Fibroblast of the conjunctiva (primary cell): Measurements from ENCODE around the gene ASAP2.

Source experiments
- DNase-seq: peaks from one replicate; pipeline ENCODE4 v3.0.0-alpha.2; 2010; ENCODE audit warnings: low read depth

Gene ASAP2

GRCh38 chr2:9184361-9184760 lies 22.3 kb upstream of the ASAP2 start:
- no peak for DNase-seq

DNA sequence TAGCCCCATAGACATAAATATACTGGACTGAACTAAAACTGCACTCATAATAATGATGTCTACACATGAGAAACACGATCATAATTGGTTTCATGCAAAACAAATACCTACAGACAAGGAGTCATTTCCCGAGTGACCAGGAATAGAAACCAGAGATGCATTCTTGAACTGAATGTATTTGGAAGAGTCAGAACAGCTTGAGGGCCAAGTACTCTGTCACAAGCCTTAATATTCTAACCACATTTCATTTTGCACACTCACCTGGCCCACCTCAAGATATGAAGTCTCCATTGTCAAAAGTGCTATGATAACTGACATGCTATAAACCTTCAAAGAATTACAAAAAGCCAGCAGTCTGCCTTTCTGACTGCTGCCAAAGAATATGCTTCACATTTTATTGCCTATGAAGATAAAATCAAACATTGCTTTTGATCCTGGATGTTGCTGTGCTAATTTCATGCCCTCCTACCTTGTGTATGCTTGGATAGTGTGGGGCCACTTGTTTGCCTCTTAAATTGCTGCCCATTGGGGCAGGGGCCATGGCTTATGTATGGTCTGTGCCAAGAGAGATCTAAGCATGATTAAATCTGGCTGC lies 18.9 kb upstream of the ASAP2 start:
- no peak for DNase-seq

DNA sequence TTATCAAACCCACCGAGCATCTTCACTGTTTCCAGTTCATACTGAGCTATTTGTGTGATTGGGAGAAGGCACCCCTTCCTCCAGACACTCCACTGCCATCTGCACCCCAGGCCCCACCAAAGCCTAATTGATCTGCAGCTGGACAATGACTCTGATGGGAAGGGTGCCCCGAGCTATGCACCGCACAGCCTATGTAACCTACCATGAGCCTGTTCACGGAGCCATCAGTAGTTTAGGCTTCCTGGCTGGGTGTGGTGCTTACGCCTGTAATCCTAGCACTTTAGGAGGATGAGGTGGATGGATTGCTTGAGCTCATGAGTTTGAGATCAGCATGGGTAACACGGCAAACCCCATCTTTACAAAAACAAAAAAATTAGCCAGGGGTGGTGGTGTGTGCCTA lies 17.8 kb upstream of the ASAP2 start:
- DNase-seq, result no peak

- DNase-seq, result no peak
These were observed 16.7 kb upstream of the ASAP2 start for GRCh38 chr2:9189901-9190300.

- peak; percentile 96 for DNase-seq
These were observed 15.6 kb upstream of the ASAP2 start for GRCh38 chr2:9191041-9191481.

DNA sequence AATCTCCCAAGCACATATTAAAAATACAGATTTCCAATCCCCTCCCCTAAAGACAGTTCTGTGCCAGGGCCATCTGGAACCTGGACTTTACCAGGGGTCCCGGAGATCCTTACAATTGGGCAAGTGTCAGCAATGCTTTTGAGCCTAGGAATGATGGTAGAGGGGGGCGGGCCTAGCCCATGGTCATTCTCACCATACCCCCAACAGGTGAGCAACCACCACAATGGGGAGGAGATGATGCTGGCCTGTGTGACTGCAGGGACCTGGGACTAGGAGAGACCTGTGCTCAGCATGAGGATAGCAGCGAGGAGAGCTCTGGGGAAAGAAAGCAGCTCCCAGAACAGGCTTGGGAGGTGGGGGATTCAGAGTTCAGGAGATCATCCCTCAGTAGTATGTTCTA lies 13.9 kb upstream of the ASAP2 start:
- DNase-seq, result no peak

DNA sequence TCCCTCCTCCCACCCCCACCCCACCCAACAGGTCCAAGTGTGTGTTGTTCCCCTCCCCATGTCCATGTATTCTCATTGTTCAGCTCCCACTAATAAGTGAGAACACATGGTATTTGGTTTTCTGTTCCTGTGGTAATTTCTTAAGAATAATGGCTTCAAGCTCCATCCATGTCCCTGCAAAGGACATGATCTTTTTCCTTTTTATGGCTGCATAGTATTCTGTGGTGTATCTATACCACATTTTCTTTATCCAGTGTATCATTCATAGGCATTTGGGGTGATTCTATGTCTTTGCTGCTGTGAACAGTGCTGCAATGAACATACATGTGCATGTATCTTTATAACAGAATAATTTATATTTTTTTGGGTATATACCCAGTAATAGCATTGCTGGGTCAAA lies 12.3 kb upstream of the ASAP2 start:
- DNase-seq, result no peak

DNA sequence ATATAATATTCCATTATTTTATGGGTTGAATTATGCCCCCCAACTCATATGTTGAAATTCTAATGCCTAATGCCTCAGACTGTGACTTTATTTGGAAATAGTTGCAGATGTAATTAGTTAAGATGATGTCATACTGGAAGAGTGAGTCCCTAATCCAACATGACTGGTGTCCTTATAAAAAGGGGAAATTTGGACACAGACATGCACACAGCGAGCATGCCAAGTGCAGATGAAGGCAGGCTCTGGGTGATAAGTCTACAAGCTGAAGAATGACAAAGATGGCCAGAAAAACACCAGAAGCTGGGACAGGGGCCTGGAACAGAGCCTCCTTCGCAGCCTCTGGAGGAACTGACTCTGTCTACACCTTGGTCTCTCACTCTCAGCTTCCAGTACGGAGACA lies 10.0 kb upstream of the ASAP2 start:
- DNase-seq, result no peak

DNA sequence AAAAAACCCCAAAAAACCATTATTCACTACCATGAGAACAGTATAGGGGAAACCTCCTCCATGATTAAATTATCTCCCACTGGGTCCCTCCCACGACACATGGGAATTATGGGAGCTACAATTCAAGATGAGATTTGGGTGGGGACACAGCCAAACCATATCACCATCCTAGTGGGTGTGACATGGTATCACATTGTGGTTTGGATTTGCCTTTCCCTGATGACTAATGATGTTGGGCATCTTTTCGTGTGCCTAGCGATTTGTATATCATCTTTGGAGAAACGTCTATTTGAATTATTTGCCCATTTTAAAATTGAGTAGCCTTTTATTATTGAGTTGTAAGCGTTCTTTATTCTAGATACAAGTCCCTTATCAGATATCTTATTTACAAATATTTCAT lies 8.7 kb upstream of the ASAP2 start:
- no peak for DNase-seq

DNA sequence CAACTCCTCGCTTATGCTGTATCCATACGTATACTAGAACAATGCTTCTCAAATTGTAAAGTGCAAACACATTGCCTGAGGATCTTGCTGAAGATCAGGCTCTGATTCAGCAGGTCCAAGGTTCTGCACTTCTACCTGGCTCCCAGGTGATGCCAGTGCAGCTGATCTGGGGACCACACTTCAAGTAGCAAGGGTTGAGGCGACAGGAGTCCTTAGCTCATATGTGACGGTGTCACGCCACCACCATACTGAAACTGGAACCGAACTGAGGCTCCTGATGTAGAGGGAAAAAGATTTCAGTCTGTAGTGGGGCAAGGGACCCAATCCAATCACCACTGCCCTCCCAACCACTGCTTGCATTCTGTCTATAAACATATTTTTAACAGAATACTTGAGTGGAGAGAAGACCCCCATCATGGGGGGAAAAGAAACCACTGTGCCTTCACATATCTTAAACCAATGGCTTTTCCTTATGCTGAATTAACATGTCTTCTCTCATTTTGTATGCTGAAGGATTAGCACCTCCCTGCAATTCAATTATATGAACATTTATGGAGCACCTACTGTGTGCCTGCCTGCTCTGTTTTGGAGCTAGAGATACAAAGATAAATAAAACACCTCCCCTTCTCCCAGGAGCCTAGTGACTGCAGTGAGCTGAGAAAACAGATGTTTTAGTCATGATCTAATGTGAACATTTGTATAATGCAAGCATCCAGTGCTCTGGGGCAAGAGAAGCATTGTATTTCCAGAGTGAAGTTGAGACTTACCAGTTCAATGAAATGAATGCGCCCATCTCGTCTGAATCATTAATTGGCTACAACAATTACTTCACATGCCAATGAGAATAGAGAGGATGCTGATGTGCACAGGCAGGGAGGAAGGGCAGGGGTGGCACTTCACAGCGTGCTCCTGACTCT lies 6.6 kb upstream of the ASAP2 start:
- peak; percentile 61 for DNase-seq

DNA sequence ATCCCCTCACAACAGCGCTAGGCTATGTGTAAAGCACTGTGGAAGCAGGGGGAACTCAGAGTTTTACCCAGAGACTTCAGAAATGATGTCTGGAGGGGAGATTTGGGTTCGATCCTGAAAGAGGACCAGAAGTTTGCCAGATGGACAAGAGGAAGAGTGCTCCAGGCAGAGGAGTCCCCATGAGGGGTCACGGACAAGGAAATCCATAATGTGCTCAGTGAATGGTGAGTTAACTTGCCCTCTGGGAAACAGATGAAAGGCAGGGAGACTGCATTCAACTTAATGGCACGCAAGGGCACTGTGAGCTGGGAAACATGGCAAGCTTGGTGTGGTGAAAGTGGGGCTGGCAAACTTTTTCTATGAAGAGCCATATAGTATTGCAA lies 6.0 kb upstream of the ASAP2 start:
- no peak for DNase-seq

DNA sequence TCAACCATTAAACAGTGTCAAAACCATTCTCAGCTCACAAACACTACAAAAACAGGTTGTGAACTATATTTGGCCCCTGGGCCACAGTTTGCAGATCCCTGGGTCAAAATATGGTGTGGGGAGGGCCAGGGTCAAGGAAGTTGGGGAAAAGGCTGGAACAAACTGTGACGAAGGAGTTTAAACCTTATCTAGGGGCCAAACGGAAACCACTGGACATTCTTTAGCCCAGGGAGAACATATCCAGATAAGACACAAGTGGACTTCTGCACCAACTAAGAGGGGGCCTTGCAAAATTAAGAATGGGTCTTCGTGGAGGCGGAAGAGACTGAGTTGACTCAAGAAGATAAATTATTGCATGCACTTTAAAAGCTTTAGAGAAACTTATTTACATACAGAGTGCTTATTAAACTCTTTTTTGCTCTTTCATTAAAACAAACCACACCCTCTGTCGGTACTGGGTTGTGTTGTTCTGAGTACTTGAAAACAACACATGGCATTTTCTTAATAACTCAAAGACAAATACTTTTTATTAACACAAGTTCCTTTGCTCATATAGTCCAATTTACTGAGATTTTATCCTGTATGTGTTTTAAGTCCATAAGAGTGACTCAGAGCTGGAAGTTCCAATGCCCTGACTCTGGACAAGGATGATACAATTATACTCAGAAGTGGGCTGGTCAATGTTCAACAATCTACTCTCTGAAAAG lies 5.3 kb upstream of the ASAP2 start:
- no peak for DNase-seq

GRCh38 chr2:9203006-9203405 lies 3.6 kb upstream of the ASAP2 start:
- no peak for DNase-seq

- no peak for DNase-seq
These were observed 2.7 kb upstream of the ASAP2 start for GRCh38 chr2:9203876-9204275.

- DNase-seq, result no peak
These were observed 1.7 kb upstream of the ASAP2 start for GRCh38 chr2:9204939-9205338.

GRCh38 chr2:9205486-9205885 lies 1.1 kb upstream of the ASAP2 start:
- DNase-seq, result no peak

DNA sequence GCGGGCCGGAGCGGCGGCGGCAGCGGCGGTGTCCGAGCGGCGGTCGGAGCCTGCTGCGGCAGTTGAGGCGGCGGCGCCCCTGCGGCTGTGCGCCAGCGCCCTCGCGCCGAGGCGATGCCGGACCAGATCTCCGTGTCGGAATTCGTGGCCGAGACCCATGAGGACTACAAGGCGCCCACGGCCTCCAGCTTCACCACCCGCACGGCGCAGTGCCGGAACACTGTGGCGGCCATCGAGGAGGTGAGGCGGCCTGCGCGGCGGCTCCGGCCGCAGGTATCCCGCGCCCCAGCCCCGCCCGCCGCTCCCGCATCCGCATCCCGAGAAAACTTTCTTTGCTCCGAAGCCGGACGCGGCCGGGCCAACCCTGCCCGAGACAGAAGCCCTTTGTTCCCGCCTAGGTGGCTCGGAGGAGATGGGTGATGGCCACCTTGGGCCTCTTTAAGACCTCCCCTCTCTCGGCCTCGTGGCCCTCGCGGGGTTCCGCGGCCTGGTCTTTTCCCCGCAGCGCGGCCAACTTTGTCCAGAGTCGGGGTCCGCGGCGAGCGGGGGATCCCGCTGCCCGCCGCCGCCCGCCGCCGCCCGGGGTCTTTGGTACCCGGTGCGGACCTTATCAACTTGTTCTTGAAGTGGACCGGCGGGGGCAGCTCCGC lies 504 bp downstream of the ASAP2 start:
- no peak for DNase-seq

DNA sequence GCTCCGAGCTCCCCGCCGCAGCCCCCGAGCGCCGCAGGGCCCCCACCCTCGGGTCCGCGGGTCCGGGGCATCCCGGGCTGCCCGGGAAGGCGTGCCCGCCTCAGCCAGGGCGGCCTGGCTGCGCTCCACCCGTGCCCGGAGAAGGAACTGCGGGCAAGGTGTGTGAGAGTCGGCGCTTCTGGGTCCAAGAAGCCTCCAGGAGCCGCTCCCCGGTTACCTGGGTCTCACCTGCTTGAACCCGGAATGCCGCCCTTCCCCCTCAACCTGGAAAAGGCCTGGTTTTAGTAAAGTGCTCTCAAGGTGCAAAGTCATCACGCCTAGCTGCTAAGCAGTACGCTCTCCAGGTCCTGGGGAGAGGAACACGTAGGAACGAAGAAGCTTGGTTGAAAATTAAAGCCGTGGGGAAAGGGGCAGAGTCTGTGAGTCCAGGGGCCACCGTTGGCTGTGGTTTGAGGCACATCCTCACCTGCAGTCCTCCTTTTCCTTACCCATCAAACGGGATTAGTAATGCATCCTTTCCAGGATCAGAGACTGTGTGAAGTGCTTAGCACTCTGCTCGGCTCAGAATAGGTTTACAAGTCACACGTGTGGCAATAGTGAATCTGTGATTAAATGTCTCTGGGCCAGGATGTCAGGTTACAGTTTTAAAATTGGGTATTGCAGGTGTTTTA lies 1.2 kb downstream of the ASAP2 start:
- DNase-seq, result no peak

- DNase-seq, result no peak
These were observed 2.3 kb downstream of the ASAP2 start for GRCh38 chr2:9208875-9209274.

DNA sequence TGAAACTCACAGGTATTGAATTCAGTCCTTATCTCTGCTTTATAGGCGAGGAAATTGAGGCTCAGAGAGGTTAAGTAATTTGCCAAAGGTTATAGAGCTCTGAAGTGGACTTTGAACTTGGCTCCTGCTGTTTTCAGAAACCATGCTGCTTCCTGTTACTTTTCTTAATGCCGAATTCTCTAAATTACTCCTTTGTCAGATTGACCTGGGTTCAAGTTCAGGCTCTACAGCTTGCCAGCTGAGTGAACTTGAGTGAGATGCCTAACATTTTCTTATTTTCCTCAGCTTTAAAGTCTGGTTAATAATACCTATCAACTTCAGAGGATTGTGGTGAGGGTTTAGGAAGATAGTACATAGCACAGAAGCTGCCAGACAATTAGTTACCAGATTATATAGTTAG lies 3.4 kb downstream of the ASAP2 start:
- DNase-seq, result no peak

DNA sequence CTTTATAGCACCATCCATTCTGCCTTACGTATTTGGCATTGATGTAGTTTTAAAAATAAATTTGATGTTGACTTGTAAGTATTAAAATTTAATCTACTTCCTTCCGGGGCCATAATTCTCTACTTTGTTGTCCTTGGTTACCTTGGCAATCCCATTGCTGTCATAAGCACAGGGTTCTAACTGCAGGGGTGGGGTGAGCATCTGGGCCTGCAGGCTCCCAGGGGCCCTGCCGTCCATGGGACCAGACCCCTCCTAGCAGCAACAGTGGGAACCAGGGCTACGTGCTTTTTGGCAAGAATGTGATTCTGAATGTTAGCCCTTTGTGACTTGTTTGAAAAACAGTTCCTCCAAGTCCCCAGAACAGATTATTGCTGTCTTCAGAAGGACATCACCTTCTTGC lies 4.9 kb downstream of the ASAP2 start:
- peak; percentile 35 for DNase-seq

GRCh38 chr2:9212010-9212635 lies 5.5 kb downstream of the ASAP2 start:
- DNase-seq, result no peak
